Neural progenitor cell (in vitro differentiated cells): Measurements from ENCODE around the gene NPS. TPM values are rescaled to one million over a fixed set of nuclear protein-coding genes. Genes with fewer than 3 reads are reported as not detected.

Source experiments
- DNase-seq: peaks from one replicate; pipeline ENCODE4 v3.0.0-alpha.2; 2016; ENCODE audit warnings: low spot score
- H2AFZ ChIP-seq: fragments of 200-600 bp; sonication (generic); replicated peaks from 2 replicates; pipeline ENCODE4 v1.6.1; 2016; ENCODE audit warnings: antibody characterized with exemption
- H3F3A ChIP-seq: fragments of 200-600 bp; sonication (generic); 2 replicates; pipeline ENCODE4 v1.6.1; 2016; ENCODE audit warnings: antibody characterized with exemption, low read depth
- H3K27ac ChIP-seq: fragments of 200-600 bp; sonication (generic); 2 replicates; pipeline ENCODE4 v1.5.1; 2016; ENCODE audit warnings: mild to moderate bottlenecking
- H3K27me3 ChIP-seq: fragments of 200-600 bp; sonication (generic); 2 replicates; pipeline ENCODE4 v1.6.1; 2016; ENCODE audit warnings: mild to moderate bottlenecking, moderate library complexity
- H3K36me3 ChIP-seq: fragments of 200-600 bp; sonication (generic); 2 replicates; pipeline ENCODE4 v1.5.1; 2016
- H3K4me1 ChIP-seq: fragments of 200-600 bp; sonication (generic); 2 replicates; pipeline ENCODE4 v1.6.1; 2016; ENCODE audit warnings: mixed run types
- H3K4me2 ChIP-seq: fragments of 200-600 bp; sonication (generic); 2 replicates; pipeline ENCODE4 v1.6.1; 2016
- H3K4me3 ChIP-seq: fragments of 200-600 bp; sonication (generic); 2 replicates; pipeline ENCODE4 v1.5.1; 2016
- H3K79me2 ChIP-seq: fragments of 200-600 bp; sonication (generic); 2 replicates; pipeline ENCODE4 v1.6.1; 2016; ENCODE audit warnings: low read depth
- H3K9ac ChIP-seq: fragments of 200-600 bp; sonication (generic); 2 replicates; pipeline ENCODE4 v1.6.1; 2016
- H3K9me3 ChIP-seq: fragments of 200-600 bp; sonication (generic); 2 replicates; pipeline ENCODE4 v1.5.1; 2016; ENCODE audit warnings: low read depth
- H4K20me1 ChIP-seq: fragments of 200-600 bp; sonication (generic); 2 replicates; pipeline ENCODE4 v1.6.1; 2016; ENCODE audit warnings: low read depth
- H3K27ac Mint-ChIP-seq: 3 replicates; pipeline ENCODE4 v1.8.0; 2021; ENCODE audit warnings: mixed read lengths
- H3K27me3 Mint-ChIP-seq: 2 replicates; pipeline ENCODE4 v1.8.0; 2022; ENCODE audit warnings: low read depth, mild to moderate bottlenecking, inconsistent platforms, moderate library complexity, mixed read lengths; ENCODE audit not compliant: insufficient read depth
- H3K36me3 Mint-ChIP-seq: 3 replicates; pipeline ENCODE4 v1.8.0; 2021; ENCODE audit warnings: mixed read lengths
- H3K4me1 Mint-ChIP-seq: 3 replicates; pipeline ENCODE4 v1.8.0; 2021; ENCODE audit warnings: mixed read lengths
- H3K4me3 Mint-ChIP-seq: 3 replicates; pipeline ENCODE4 v1.8.0; 2021; ENCODE audit warnings: mild to moderate bottlenecking, moderate library complexity, mixed read lengths
- H3K9me3 Mint-ChIP-seq: 3 replicates; pipeline ENCODE4 v1.8.0; 2020; ENCODE audit warnings: mixed read lengths
- EZH2 ChIP-seq: fragments of 200-600 bp; sonication (generic); IDR thresholded peaks from 2 replicates; pipeline ENCODE4 v1.6.1; 2017; ENCODE audit warnings: antibody characterized with exemption, mild to moderate bottlenecking, moderate library complexity
- EZH2phosphoT487 ChIP-seq: fragments of 200-600 bp; sonication (generic); IDR thresholded peaks from 2 replicates; pipeline ENCODE4 v1.6.1; 2017; ENCODE audit warnings: antibody characterized with exemption
- total RNA-seq: library from RNA; depleted of rRNA; stranded (reverse); fragments of >200 nt; gene quantifications from 2 replicates; pipeline ENCODE4 v1.2.3, GENCODE V29; 2015; ENCODE audit warnings: low replicate concordance
- TF ChIP-seq, protein P1 (sequence below): fragments of 200-600 bp; sonication (generic); IDR thresholded peaks from 2 replicates; pipeline ENCODE4 v1.5.1; 2017; ENCODE audit warnings: antibody characterized with exemption, mild to moderate bottlenecking

Gene NPS
- total RNA-seq, 1 donor from 2014 or later, result not detected

DNA sequence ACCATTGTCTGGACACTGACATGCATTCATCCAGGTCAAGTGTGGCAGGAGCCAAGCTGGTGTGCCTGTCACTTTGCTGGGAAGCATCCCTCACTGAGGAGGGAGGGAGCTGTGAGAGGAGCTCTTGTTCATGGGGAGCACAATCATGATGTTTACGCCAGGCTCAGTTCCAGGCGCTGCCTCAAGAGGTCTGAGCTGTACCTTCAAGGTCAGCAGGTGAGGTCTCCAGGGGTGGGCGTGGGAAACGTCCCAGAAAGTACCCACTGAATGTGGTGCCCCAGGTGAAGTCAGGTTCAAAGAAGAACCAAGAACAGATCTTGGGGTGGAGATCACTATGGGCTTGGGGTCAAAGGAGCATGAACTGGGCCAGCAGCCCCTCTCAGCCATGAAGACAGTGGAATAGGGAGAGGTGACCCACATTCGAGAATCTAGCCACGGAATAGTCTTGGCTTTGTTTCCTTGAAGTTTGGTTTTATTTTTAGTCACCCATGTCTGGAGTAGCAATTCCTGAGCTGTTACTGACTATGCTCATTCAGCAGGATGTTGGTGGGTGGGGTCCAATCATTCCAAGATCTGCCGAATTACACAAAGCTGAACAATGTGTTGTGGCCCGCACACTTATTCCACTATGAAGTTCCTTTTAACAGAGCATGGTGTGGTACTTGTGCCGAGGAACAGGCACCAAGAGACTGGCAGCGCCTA lies 29.3 kb downstream of the NPS start:
- Mint-ChIP-seq H3K4me1 (peaks cover 6% of the 10 kb centered on the region), H3K27ac (no peak overlapping the region), H3K9me3 (no peaks in the 10 kb centered on the region), H3K36me3 (no peaks in the 10 kb centered on the region), H3K27me3 (no peaks in the 10 kb centered on the region), H3K4me3 (no peak overlapping the region)
- Histone ChIP-seq H3K4me2 (no peak overlapping the region), H2AFZ (no peak overlapping the region), H3K27ac (no peak overlapping the region), H3K27me3 (no peaks in the 10 kb centered on the region), H4K20me1 (no peaks in the 10 kb centered on the region), H3K9me3 (no peaks in the 10 kb centered on the region), H3K4me1 (no peaks in the 10 kb centered on the region), H3K4me3 (no peak overlapping the region), H3K36me3 (no peaks in the 10 kb centered on the region), H3F3A (no peaks in the 10 kb centered on the region), H3K9ac (no peak overlapping the region), H3K79me2 (no peaks in the 10 kb centered on the region)
- TF ChIP-seq, protein P1, sequence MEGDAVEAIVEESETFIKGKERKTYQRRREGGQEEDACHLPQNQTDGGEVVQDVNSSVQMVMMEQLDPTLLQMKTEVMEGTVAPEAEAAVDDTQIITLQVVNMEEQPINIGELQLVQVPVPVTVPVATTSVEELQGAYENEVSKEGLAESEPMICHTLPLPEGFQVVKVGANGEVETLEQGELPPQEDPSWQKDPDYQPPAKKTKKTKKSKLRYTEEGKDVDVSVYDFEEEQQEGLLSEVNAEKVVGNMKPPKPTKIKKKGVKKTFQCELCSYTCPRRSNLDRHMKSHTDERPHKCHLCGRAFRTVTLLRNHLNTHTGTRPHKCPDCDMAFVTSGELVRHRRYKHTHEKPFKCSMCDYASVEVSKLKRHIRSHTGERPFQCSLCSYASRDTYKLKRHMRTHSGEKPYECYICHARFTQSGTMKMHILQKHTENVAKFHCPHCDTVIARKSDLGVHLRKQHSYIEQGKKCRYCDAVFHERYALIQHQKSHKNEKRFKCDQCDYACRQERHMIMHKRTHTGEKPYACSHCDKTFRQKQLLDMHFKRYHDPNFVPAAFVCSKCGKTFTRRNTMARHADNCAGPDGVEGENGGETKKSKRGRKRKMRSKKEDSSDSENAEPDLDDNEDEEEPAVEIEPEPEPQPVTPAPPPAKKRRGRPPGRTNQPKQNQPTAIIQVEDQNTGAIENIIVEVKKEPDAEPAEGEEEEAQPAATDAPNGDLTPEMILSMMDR, result no peak
- no peak for TF ChIP-seq EZH2phosphoT487
- no peak for TF ChIP-seq EZH2
- no peak for DNase-seq

DNA sequence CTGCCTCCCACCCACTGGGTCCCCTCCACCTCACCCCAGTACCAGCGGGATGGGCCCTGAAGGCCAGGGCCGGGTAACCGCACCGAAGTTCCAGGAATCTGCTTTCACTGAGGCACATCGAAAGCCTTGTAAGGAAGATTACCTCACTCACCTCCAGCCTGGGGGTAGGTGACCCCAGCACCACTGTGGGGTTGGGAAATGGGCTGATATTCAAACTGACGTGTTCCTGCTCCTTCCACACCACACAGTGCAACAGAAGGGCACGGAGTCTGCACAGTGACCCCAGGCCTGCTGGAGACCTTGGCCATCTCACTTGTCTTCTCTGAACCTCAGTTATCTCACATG lies 29.8 kb downstream of the NPS start:
- no peaks in the 10 kb centered on the region for H3K36me3 Mint-ChIP-seq
- Histone ChIP-seq H3K27me3 (no peaks in the 10 kb centered on the region), H3F3A (no peaks in the 10 kb centered on the region), H3K4me3 (no peak overlapping the region), H3K36me3 (no peaks in the 10 kb centered on the region), H3K4me2 (no peak overlapping the region), H3K27ac (no peak overlapping the region), H2AFZ (no peak overlapping the region), H4K20me1 (no peaks in the 10 kb centered on the region), H3K9me3 (no peaks in the 10 kb centered on the region), H3K4me1 (no peaks in the 10 kb centered on the region), H3K79me2 (no peaks in the 10 kb centered on the region), H3K9ac (no peak overlapping the region)
- no peaks in the 10 kb centered on the region for H3K9me3 Mint-ChIP-seq
- H3K27me3 Mint-ChIP-seq, result no peaks in the 10 kb centered on the region
- no peak overlapping the region for H3K27ac Mint-ChIP-seq
- no peak overlapping the region for H3K4me3 Mint-ChIP-seq
- peaks cover 6% of the 10 kb centered on the region for H3K4me1 Mint-ChIP-seq
- DNase-seq, result no peak
- TF ChIP-seq EZH2, result no peak
- TF ChIP-seq, protein P1, result no peak
- TF ChIP-seq EZH2phosphoT487, result no peak

DNA sequence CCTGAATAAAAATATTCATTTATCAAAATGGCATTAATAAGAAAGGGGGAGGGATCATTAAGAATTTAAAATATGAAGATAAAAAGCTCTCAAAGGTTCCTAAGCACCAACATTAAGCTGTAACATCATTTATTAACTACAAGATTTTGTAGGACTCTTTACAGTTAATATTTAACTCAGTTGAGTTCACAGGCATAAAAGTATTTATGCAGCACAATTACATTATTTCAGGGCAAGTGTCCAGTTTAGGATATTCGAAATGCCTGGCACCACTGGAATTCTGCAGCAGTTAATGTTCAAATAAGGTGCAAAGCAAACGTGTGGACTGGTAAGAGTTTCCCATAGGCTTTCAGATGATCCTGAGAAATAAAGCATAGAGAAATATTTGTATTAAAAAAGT lies 30.5 kb downstream of the NPS start:
- Histone ChIP-seq H3K79me2 (no peaks in the 10 kb centered on the region), H2AFZ (no peak overlapping the region), H3K4me3 (no peak overlapping the region), H3K9me3 (no peaks in the 10 kb centered on the region), H3K4me2 (no peak overlapping the region), H3F3A (no peaks in the 10 kb centered on the region), H4K20me1 (no peaks in the 10 kb centered on the region), H3K36me3 (no peaks in the 10 kb centered on the region), H3K4me1 (no peaks in the 10 kb centered on the region), H3K9ac (no peak overlapping the region), H3K27me3 (no peaks in the 10 kb centered on the region), H3K27ac (no peak overlapping the region)
- no peak for DNase-seq
- no peaks in the 10 kb centered on the region for H3K9me3 Mint-ChIP-seq
- peaks cover 6% of the 10 kb centered on the region for H3K4me1 Mint-ChIP-seq
- H3K27ac Mint-ChIP-seq, result no peak overlapping the region
- no peaks in the 10 kb centered on the region for H3K27me3 Mint-ChIP-seq
- no peak overlapping the region for H3K4me3 Mint-ChIP-seq
- TF ChIP-seq EZH2, result no peak
- TF ChIP-seq, protein P1, result no peak
- TF ChIP-seq EZH2phosphoT487, result no peak
- no peaks in the 10 kb centered on the region for H3K36me3 Mint-ChIP-seq
